HepG2 (cell line): ENCODE measurements around the gene EXOC7.

Experiments
- JUN ChIP-seq: sonication (generic); formaldehyde crosslinking; IDR thresholded peaks from 2 replicates; pipeline ENCODE4 v1.4.0; 2020; ENCODE audit warnings: mild to moderate bottlenecking, missing genetic modification reagents
- SIN3A ChIP-seq: IDR thresholded peaks from 2 replicates; pipeline ENCODE4 v1.6.1; 2011; ENCODE audit warnings: low read depth, mild to moderate bottlenecking, control low read depth, low read length, borderline replicate concordance
- ZBTB21 ChIP-seq: sonication (generic); formaldehyde crosslinking; IDR thresholded peaks from 2 replicates; pipeline ENCODE4 v1.4.0; 2020; ENCODE audit warnings: missing genetic modification reagents
- ZNF354B ChIP-seq: sonication (generic); formaldehyde crosslinking; IDR thresholded peaks from 2 replicates; pipeline ENCODE4 v1.8.0; 2022; ENCODE audit warnings: mild to moderate bottlenecking, missing genetic modification reagents

DNA sequence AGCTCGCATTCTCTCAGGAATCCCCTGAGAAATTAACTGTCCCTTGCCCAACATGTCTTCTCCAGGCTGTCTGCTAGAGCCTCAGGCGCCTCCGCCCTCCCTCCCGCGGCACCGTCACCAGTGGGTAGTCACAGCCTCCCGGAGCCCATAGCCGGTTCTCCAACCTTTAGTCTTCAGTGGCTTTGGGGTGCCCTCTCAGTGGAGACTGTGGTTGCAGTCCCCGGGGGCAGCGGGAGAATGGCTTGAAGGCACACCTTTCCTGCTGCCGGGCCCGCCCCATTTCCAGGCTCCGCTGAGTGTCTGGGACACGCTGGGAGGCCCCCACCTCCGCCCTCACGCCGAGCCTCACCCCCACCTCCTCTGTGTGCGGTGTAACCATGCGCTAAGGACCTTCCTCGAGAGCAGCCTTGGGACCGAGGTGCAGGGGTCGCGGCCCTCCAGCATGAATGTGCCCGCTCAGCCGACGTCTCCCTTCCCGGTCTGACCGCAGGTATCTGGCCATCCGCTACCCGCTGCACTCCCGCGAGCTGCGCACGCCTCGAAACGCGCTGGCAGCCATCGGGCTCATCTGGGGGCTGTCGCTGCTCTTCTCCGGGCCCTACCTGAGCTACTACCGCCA, 27.3 kb downstream of the EXOC7 start:
- TF ChIP-seq ZNF354B (no peak), SIN3A (no peak), ZBTB21 (CRISPR knock-in tag) (no peak), JUN (no peak)
